Hepatocyte (in vitro differentiated cells): ENCODE measurements around the gene EEPD1.

ENCODE experiments used
- CTCF ChIP-seq: fragments of 200-600 bp; sonication (generic); IDR thresholded peaks from 2 replicates; pipeline ENCODE4 v1.5.1; 2016; ENCODE audit warnings: antibody characterized with exemption, mild to moderate bottlenecking; ENCODE audit not compliant: poor library complexity
- EZH2 ChIP-seq: fragments of 200-600 bp; sonication (generic); IDR thresholded peaks from 2 replicates; pipeline ENCODE4 v1.6.1; 2016; ENCODE audit warnings: antibody characterized with exemption, mild to moderate bottlenecking, borderline replicate concordance
- EZH2phosphoT487 ChIP-seq: fragments of 200-600 bp; sonication (generic); IDR thresholded peaks from one replicate; pipeline ENCODE4 v1.6.1; 2018; ENCODE audit warnings: antibody characterized with exemption, mild to moderate bottlenecking, low read depth, moderate library complexity; ENCODE audit not compliant: unreplicated experiment, severe bottlenecking

GRCh38 chr7:36245684-36246299 lies 92.7 kb downstream of the EEPD1 start:
- no peak for TF ChIP-seq CTCF
- no peak for TF ChIP-seq EZH2
- no peak for TF ChIP-seq EZH2phosphoT487
